GM12891 (cell line): ENCODE results near the gene WNT8A.

ENCODE experiments used
- DNase-seq: peaks from one replicate; pipeline ENCODE4 v3.0.0; 2011; ENCODE audit warnings: low spot score; ENCODE audit not compliant: insufficient read length
- FAIRE-seq: peaks from 2 replicates; lab custom pipeline; 2011; peaks lifted over from hg19 to GRCh38; lab: Jason Lieb, UNC
- PAX5 ChIP-seq: IDR thresholded peaks from 2 replicates; pipeline ENCODE4 v1.6.1; 2011; ENCODE audit warnings: low read length, moderate library complexity, mild to moderate bottlenecking; ENCODE audit not compliant: insufficient read depth, severe bottlenecking
- POLR2A ChIP-seq: IDR thresholded peaks from 2 replicates; pipeline ENCODE4 v1.6.1; 2011; ENCODE audit warnings: low read depth, low read length, control low read depth
- POLR2AphosphoS5 ChIP-seq: IDR thresholded peaks from 2 replicates; pipeline ENCODE4 v1.6.1; 2011; ENCODE audit warnings: low read depth, low read length, control low read depth
- POU2F2 ChIP-seq: IDR thresholded peaks from 2 replicates; pipeline ENCODE4 v1.6.1; 2011; ENCODE audit warnings: low read depth, mild to moderate bottlenecking, control low read depth, low read length, moderate library complexity
- SPI1 ChIP-seq: IDR thresholded peaks from 2 replicates; pipeline ENCODE4 v1.6.1; 2011; ENCODE audit warnings: low read depth, low read length, control low read depth
- TAF1 ChIP-seq: IDR thresholded peaks from 2 replicates; pipeline ENCODE4 v1.6.1; 2011; ENCODE audit warnings: low read depth, low read length, control low read depth

Gene WNT8A

DNA sequence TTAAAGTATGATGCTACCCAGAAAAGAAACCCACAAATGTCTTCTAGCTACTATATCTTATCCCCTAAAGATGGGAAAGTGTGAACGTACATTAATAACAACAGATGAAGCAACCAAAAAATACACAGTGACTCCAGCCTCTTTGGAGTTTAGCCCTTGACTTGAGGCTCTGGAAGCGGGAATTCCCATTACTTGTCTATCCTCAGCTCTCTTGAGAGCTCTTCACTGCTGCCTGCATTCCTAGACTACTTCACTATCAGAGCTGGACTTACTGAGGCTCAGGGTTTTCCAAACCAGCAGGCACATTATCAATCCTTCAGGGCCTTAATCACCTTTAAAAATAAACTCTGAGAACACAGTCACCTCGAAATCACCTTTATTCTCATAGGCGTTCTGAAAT lies 56.4 kb downstream of the WNT8A start:
- no peak for DNase-seq
- TF ChIP-seq PAX5, result no peak
- TF ChIP-seq SPI1, result no peak
- TF ChIP-seq POLR2AphosphoS5, result no peak
- no peak for TF ChIP-seq POU2F2
- TF ChIP-seq TAF1, result no peak
- no peak for TF ChIP-seq POLR2A
- FAIRE-seq, result no peak
